HL-60 (cell line): ENCODE data around the gene SAA4.

Experiments used
- CTCF ChIP-seq: IDR thresholded peaks from one replicate; pipeline ENCODE4 v1.5.1; 2011; ENCODE audit warnings: low read length, control low read depth, inconsistent platforms; ENCODE audit not compliant: insufficient read depth
- POLR2AphosphoS5 ChIP-seq: IDR thresholded peaks from 2 replicates; pipeline ENCODE4 v1.6.1; 2012; ENCODE audit warnings: low read depth

GRCh38 chr11:18193010-18193409 lies 43.6 kb downstream of the SAA4 start:
- TF ChIP-seq CTCF (no peak), POLR2AphosphoS5 (no peak)
